GM21360 (cell line): ENCODE measurements around the gene SH3GL1.
"Not testable (repeated sequence)": the region's sequence is repeated elsewhere in the genome, so short reads cannot be mapped to it uniquely, and the experiment has no call there.

ENCODE experiments used
- ATAC-seq: cut with Tn5 transposase; IDR thresholded peaks from one replicate; pipeline ENCODE4 v1.9.1; 2021; ENCODE audit warnings: mild to moderate bottlenecking, moderate library complexity; ENCODE audit not compliant: unreplicated experiment

The SH3GL1 gene

GRCh38 chr19:4363571-4364304, 36.6 kb downstream of the SH3GL1 start:
- ATAC-seq: no peak

- no peak for ATAC-seq
Observed at GRCh38 chr19:4362831-4363545, 37.4 kb downstream of the SH3GL1 start.

GRCh38 chr19:4362101-4362828, 38.1 kb downstream of the SH3GL1 start:
- no peak for ATAC-seq

DNA sequence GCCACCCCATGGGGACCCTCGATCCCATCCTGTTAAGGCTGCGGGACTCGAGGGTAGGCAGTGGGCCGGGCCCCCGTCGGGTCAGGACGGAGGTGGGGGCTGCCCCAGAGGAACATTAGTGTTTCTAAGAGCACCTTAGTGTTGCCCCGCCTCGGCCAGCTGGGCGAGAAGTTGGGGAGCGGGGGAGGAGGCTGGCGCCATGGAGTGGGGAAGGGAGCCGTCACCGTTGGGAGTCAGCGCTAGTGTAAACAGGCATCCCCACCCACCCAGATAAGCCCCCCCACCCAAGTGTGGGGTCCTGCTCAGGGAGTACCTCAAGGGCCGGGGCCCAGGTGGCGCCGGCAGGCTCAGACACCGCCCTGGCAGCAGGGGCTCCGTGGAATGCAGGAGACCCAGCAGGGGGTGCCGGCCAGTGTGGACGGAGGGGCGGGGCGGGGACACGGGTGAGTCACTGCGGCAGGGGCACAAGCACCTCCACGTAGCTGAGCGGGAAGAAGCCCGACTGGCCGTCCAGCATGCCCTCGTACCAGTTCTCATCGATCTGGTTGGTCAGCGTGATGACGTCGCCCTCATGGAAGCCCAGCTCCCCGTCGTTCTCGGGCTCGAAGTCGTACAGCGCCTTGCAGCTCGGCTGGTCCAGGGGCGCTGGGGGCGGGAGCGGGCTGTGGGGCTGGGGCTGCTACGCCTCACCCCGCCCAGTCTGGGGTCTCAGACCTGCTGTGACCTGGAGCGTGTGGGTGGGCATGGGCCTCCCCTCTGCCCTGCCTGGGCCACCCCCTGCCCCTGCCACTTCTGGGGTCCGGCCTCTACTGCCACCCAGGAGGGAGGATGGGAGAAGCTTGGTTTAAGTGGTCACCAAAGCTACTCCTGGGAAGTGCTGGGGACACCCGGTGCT, 38.9 kb downstream of the SH3GL1 start:
- no peak for ATAC-seq

DNA sequence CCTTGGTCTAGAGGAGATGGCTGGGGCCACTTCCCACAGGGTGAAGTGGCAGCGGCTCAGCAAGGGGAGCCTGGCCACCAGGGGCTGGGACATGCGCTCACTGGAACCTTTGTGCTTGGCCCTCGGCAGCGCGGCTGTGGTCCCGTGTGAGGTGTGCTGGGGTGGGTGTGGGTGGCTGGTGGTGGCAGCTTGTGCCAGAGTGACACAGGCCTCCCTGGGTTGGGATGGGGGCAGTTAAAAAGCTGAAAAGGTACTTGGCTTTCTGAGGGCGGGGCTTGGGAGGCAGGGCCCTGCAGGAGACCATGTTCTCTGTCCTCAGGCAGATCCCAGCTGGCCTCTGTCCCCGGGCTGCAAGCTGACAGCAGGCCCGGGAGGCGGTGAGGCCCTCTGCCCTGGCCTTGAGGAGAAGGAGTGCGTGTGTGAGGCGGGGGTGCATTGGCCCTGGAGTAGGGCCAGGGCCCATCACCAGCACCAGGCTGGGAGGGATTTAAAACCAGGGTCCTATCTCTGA, 39.7 kb downstream of the SH3GL1 start:
- no peak for ATAC-seq

DNA sequence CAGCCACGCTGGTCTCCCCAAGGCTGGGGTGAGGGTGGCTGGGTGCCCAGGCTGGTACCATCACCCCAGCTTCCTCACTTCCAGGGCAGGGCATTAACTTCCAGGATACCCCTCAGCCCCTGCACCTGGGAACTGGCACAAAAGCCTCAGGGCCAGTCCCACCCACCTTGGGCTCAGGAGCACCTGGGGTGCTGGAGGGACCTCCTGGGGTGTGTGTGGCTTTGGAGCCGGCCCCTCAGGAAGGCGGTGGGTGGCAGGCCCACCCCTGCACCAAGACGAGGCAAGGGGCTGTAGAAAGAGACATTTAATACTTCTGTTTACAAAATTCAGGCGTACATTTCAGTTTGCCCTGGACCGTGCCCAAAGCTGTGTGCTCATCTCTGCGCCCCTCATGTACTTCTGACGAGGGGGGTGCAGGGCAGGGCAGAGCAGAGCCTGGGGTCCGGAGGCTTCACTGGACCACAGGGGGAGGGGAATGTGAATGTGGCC, 40.2 kb downstream of the SH3GL1 start:
- no peak for ATAC-seq

- ATAC-seq: no peak
Observed at GRCh38 chr19:4359627-4360000, 40.7 kb downstream of the SH3GL1 start.

DNA sequence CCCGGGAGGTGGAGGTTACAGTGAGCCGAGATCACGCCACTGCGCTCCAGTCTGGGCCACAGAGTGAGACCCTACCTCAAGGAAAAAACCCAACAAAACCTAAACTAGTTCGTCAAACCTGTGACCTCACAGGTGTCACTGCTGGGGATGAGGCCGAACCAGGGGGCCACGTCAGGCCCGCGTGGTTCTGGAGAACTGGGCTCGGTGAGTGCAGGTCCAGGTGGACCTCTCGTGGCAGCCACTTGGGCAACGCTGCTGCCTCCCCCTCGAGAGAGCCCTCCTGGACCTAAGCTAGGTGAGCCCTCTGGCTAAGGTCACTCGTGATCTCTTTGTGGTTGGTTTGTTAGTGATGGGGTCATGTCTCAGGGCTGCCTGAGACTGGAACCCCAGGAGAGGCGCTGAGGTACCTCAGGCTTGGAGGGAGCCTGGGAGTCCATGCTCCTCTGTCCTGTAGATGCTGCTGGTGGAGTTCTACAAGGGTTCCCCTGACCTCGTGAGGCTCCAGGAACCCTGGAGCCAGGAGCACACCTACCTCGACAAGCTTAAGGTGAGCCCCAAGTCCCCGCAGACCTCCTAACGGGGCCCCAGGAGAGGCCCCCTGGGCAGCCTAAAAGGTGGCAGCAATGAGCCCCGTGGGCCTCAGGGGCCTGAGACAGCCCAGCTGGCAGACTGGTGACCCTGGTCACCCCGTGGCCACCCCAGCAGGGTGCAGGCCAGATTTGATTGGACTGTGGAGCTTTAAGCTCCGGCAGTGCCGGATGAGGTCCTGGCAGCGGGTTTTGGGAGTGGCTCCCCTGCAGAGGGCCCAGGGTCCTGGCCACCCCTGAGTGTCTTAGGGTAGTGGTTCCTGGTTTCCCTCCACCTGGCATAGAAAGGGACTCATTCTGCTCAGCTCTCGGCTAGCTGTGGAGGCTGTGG, 41.4 kb downstream of the SH3GL1 start:
- no peak for ATAC-seq

DNA sequence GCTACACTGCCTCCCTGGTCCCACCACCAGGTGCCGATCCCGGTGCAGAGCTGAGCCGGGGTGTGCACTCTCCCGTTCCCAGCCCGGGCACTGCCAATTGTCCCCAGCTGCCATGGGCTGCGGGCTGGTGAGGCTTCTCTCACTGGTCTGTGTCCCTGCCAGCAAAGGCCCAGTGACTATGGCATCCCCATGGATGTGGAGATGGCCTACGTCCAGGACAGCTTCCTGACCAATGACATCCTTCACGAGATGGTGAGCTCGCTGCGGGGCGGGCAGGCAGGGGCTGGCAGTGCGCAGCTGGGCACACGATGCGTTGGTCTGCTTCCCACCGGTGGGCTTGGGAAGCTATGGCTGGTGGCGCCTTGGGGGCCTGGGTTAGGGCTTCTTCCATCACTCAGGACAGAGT, 42.4 kb downstream of the SH3GL1 start:
- ATAC-seq: no peak

DNA sequence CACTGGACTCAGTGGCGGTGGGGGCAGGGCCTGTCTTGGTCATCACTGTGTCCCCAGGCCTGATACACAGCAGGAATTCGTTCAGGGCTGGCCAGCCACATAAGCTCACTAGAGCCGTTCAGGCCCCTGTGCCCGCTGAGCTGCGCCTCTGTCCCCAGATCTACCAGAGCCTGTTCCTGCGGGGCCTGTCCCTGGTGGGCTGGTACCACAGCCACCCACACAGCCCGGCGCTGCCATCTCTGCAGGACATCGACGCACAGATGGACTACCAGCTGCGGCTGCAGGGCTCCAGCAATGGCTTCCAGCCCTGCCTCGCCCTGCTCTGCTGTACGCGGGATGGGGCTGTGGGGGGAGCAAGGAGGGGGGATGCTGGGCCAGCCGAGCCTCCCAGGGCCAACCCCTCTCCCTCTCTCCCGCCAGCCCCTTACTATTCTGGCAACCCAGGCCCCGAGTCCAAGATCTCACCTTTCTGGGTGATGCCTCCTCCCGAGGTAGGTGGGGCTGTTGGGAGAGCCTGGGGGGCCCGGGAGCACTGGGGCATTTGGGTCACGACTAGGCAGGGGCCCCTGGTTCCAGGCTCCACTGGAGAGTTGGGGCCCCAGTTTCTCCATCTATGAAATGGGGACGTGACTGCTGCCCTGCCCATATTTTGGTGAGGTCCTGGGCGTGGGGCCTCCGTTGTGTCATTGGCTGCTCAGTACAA, 43.1 kb downstream of the SH3GL1 start:
- ATAC-seq: no peak

DNA sequence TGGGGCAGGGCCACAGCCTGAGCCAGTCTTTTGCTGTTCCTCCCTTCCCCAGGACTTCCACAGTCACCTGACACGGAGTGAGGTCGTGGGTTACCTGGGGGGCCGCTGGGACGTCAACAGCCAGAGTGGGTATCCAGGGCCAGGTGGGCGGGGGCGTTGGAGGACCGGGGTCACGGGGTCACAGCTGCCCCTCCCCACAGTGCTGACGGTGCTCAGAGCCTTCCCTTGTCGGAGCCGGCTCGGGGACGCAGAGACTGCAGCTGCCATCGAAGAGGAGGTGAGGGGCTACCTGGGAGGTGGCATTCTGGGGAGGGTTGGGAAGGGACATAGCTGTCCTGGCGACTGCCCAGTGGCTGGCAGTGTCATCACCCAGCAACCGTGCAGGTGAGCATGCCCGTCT, 45.5 kb downstream of the SH3GL1 start:
- ATAC-seq: no peak

DNA sequence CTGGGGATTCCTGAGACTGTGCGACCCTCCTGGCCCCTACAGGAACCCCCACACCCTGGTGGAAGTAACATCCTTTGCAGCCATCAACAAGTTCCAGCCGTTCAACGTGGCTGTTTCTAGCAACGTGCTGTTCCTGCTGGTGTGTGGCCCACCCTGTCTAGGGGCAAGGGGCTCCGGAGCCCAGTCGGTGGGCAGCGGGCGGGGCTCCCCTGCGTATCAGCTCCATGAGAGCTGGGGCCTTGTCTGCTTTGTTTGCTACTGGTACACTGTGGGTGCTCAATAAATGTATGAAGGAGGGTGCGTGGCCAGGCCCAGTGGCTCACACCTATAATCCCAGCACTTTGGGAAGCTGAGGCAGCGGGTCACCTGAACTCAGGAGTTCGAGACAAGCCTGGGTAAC, 46.1 kb downstream of the SH3GL1 start:
- no peak for ATAC-seq

GRCh38 chr19:4352701-4353121, 47.6 kb downstream of the SH3GL1 start:
- no peak for ATAC-seq

GRCh38 chr19:4350726-4351125, 49.6 kb downstream of the SH3GL1 start:
- ATAC-seq: no peak

GRCh38 chr19:4350111-4350510, 50.2 kb downstream of the SH3GL1 start:
- ATAC-seq: no peak

- ATAC-seq: not testable (repeated sequence)
Observed at GRCh38 chr19:4349225-4349624, 51.1 kb downstream of the SH3GL1 start.

DNA sequence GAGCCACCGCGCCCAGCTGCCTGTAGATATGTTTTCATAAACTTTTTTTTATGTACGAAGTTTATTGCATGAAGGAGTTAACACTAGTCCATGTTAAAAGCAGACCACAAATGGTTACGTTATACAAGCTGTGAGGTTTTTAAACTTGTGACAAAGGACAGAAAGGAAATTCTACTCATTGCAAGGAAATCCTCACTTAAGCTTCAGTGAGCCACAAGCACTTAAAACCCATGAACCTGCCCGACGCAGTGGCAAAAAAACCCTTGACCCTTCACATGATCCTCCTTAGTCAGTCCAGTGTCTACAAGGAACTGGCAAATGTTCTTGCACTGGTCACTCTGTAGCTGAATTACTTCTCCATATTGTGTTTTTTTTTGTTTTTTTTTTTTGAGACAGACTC, 52.8 kb downstream of the SH3GL1 start:
- no peak for ATAC-seq

DNA sequence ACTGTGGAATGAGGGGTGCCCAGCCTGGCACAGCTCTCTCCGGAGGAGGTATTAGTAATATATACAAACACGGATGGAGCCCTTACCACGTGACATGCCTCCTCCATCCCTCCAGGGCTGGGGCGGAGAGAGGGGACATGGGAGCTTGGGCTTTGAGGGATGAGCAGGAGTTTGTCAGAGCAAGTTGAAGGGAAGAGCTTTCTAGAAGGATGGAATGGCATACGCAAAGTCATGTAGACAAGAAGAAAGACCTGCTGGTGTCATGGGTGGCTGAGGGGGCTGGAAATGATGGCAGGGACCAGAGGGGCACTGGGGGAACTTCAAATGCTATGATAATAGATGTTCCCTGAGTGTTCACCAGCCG, 54.3 kb downstream of the SH3GL1 start:
- ATAC-seq: no peak
